ENCODE data around the gene KIF1A.

Gene KIF1A

GRCh38 chr2:240817496-240818292 is 2.3 kb downstream of the KIF1A start:
- no peak for DNase-seq

DNA sequence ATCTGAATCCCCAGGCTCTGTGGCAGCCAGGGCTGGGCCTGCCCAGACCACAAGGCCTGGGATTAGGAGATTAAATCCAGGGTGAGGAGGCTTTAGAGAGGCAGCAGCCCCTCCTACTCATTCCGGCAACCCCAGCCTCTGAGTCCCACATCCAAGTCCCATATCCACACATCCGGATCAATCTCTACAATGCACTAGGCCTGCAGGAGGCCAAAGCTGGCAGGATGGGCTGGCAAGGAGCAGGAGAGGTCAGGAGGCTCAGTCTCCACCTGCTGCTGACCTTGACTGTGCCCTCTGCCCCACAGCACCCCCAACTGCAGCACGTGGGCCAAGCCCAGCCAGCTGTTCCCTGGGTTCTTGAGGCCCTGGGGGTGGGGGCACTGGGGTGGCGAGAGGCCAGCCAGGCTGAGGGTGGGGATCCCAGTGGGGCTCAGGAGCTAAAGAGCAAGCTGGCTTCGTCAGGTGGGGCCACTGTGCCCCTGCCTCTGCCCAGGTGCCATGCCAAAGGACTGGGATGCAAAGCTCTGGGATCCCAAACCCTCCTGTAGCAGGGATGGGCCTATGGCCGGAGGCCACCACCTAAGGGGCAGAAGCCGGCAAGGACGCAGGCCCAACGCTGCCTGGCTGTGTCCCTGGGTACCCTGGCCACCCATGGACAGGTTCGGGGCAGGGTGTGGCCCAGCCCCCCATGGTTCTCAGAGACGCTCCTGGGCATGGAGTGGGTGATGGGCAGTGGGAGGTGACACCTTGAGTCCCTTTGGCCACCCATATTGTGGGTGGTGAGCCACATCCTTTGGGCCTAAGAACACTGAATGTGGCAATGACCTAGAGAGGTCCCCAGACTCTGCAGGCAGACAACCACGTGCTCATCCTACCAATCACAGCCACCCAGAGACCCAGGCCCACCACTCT is 3.2 kb downstream of the KIF1A start:
- no peak for DNase-seq

DNA sequence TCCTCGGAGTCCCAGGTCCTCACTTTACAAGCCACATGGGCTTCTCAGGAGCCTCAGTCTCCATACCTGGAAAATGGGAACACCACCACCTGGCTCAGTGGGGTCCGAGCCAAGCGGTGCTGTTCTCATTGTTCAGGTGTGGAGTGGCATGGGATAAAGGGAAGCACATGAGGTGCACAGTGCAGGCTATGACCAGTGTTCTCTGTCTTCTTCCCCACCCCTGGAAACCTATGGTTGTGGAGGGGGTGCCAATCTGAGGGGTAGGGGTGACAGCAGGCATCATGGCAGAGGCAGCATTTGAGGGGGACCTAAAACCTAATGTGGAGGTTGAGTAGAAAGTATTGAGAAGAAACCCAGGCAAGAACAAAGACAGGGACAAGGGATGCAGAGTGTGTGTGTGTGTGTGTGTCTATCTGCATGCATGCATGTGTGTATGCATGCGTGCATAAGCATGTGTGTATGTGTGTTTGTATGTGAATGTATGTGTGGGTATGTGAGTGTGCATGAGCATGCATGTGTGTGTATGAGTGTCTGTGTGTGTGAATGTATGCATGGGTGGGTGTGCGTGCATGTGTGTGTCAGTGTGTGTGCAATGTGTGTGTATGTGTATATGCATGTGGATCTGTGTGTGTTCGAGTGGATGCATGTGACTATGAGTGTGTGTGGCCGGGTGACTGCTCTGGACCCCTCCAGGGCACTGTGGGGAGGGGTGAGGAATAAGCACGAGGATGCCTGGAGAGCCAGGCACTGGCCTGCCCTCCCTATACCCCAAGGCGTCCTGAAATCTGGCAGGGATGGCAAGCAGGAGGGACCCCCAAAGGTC is 4.0 kb downstream of the KIF1A start:
- no peak for DNase-seq

- no peak for DNase-seq
These were observed 4.9 kb downstream of the KIF1A start for GRCh38 chr2:240814946-240815760.

DNA sequence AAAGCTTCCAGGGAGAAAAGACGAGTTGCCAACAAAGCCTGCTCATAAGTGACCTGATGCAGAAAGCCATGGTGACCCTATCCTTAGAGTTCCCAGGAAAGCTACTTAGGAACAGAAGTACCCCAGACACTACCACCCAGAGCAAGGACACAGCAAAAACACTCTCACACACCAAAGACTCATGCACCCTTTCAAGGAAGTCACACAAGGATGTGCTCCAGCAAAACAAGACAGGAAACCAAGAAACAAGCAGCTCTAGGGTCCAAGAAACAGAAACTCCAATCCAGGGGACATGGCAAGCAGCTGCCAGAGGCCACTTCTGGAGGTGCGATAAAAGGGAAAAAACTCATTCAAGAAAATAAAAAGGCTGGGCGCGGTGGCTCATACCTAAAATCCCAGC is 5.7 kb downstream of the KIF1A start:
- no peak for DNase-seq

- DNase-seq, result no peak
These were observed 6.6 kb downstream of the KIF1A start for GRCh38 chr2:240813231-240813921.

DNA sequence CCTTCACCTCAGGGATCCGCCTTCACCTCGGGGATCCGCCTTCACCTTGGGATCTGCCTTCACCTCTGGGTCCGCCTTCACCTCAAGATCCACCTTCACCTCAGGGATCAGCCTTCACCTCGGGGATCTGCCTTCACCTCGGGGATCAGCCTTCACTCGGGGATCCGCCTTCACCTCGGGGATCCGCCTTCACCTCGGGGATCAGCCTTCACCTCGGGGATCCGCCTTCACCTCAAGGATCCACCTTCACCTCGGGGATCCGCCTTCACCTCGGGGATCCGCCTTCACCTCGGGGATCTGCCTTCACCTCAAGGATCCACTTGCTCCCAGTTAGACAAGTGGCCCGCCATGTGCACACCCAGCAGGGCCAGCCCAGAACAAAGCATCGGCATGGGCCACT is 7.3 kb downstream of the KIF1A start:
- DNase-seq, result no peak

- DNase-seq, result no peak
These were observed 7.7 kb downstream of the KIF1A start for GRCh38 chr2:240812301-240812680.

GRCh38 chr2:240811346-240812300 is 8.4 kb downstream of the KIF1A start:
- DNase-seq, result no peak

- DNase-seq, result no peak
These were observed 9.4 kb downstream of the KIF1A start for GRCh38 chr2:240810621-240811020.

DNA sequence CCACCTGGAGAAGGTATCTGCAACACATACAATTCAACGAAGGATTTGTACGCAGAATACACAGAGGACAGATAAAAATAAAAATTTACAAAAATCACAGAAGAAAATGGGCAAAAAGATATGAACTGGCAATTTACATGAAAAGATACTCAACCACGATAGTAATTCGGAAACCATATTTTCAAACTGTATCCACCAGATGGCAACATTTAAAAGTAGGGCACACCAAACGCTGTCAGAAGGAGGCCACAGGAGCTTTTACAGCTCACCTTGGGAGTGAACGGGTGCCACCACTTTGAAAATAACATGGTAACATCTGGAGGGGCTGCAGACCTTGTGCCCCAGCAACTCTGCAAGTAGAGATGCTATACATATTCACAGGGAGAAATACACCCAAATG is 9.8 kb downstream of the KIF1A start:
- no peak for DNase-seq

- DNase-seq, result no peak
These were observed 10.7 kb downstream of the KIF1A start for GRCh38 chr2:240809276-240809675.

DNA sequence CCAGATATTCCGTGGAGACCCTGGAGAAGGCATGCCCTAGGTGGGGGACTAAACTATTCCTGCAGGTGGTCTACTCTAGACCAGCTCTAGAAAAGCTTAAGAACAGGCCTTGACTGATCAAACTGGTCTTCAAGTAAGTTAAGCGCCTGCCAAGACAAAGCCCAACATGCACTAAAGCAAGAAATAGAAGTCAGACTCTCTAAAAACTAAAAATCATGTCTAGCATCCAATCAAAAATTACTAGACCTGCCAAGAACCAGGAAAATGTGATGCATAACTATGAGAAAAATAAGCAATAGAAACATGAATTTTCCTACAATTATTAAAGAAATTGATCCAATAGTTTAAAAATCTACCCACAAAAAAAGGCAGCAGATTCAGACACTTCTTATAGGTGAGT is 13.6 kb downstream of the KIF1A start:
- DNase-seq, result no peak

GRCh38 chr2:240806006-240806405 is 14.0 kb downstream of the KIF1A start:
- DNase-seq, result no peak

GRCh38 chr2:240803191-240803590 is 16.8 kb downstream of the KIF1A start:
- no peak for DNase-seq

GRCh38 chr2:240799033-240799820 is 20.8 kb downstream of the KIF1A start:
- no peak for DNase-seq

- no peak for DNase-seq
These were observed 21.6 kb downstream of the KIF1A start for GRCh38 chr2:240798327-240798905.

DNA sequence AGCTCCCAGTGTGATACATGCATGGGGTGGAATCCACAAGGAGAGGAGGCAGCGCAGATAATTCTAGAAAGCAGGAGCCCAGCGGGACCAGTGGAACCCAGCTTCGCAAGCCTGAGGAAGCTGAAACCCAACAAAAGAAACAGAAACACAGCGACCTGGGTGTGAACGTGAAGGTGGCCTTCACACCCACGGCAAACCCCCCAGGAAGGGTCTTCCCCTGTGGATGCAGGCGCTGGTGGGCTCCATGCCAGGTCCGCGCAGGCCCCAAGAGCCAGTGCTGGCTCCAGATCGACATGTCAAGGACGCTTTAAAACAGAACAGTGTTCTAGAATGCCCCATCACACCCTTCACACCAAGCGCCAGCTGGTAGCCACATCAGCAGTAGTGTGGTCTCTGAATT is 22.1 kb downstream of the KIF1A start:
- no peak for DNase-seq

GRCh38 chr2:240797500-240797895 is 22.5 kb downstream of the KIF1A start:
- no peak for DNase-seq

All from activated CD8-positive, alpha-beta memory T cell treated with anti-CD3 and anti-CD28 coated beads for 24 hours (primary cell).